Adrenal gland (tissue), 5 donors: Measurements from ENCODE around the gene SYT3.

Experiments used
- POLR2A ChIP-seq, 2 donors: fragments of 450-650 bp; IDR thresholded peaks; one replicate each; pipeline ENCODE4 v1.6.1; 2017; ENCODE audit warnings: antibody characterized with exemption in 2 of 2, mild to moderate bottlenecking in 2 of 2, moderate library complexity in 1 of 2
- TF ChIP-seq, protein P1 (sequence below), 6 experiments: fragments of 450-650 bp in 4 of 6; fragments of 200-600 bp in 2 of 6; sonication (generic) in 1 of 6; IDR thresholded peaks; 1 replicate in 5 of 6; 2 replicates in 1 of 6; pipeline versions ENCODE4 v1.5.1 to v1.8.0; 2016 to 2021; ENCODE audit warnings: antibody characterized with exemption in 6 of 6, mild to moderate bottlenecking in 2 of 6, moderate library complexity in 1 of 6
- donor health status: DM: no; HTN: no; CAD: no.

DNA sequence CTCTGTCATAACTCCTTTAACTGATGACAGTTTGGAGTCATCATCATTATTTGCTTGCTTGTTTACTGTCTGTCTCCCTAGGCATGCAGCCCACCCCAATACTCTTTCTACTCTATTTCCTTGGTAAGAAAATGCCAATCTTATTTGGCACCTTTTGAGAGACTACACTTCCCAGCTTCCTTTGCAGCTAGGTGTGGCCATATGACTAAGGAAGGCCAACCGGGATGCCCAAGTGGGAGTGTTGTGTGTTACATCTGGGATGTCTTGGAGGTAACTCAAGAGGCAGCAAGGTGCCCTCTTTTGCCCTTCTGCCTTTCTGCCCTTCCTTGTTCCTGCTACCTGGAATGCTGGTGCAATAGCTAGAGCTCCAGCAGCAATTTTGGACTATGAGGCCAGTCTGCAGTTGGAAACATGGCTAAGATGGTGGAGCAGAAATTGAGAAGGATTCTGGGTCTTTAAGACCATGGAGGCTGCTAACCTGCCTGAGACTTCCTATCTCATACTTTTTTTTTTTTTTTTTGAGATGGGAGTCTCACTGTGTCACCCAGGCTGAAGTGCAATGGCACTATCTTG, 37.0 kb upstream of the SYT3 start:
- TF ChIP-seq, protein P1, sequence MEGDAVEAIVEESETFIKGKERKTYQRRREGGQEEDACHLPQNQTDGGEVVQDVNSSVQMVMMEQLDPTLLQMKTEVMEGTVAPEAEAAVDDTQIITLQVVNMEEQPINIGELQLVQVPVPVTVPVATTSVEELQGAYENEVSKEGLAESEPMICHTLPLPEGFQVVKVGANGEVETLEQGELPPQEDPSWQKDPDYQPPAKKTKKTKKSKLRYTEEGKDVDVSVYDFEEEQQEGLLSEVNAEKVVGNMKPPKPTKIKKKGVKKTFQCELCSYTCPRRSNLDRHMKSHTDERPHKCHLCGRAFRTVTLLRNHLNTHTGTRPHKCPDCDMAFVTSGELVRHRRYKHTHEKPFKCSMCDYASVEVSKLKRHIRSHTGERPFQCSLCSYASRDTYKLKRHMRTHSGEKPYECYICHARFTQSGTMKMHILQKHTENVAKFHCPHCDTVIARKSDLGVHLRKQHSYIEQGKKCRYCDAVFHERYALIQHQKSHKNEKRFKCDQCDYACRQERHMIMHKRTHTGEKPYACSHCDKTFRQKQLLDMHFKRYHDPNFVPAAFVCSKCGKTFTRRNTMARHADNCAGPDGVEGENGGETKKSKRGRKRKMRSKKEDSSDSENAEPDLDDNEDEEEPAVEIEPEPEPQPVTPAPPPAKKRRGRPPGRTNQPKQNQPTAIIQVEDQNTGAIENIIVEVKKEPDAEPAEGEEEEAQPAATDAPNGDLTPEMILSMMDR (IDR thresholded peaks at IDR 0.05), result no peak
- TF ChIP-seq POLR2A (IDR thresholded peaks at IDR 0.05), result no peak
